ENCODE results near the gene ZNF423. TPM values are rescaled to one million over a fixed set of nuclear protein-coding genes. Genes with fewer than 3 reads are reported as not detected.

The ZNF423 gene
- total and polyA plus RNA-seq, 2 experiments from 2014 or later: 14.9 to 41.8 TPM

DNA sequence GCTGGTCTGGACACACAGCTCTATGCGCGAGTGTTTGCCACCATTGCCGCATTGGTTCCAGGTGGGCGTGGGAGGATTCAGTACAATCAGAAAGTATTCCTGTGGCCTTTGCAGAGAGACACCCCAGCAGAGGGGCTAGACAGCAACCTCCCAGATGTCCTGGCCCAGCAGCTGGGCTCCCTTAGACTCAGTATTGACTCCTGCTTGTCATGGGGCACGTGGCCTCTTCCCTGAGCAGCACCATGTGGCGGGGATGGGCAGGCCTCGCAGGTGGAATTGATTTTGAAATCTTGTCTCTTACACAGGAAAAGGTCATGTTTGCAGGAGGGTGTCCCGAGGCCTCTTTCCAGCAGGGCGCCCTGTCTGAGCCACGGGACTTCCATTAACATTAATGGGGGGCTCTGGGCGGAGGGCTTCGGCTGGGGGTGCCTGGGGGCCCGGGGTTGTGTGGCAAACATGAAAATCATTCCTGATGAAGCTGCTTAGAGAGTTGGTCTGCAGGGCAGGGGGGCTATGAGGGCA, 385.9 kb downstream of the ZNF423 start (continued):
- TF ChIP-seq ETS1 (IDR thresholded peaks at IDR 0.05) (no peak), JUNB (IDR thresholded peaks at IDR 0.05; ENCODE audit: unreplicated experiment) (no peak), EZH2phosphoT487 (IDR thresholded peaks at IDR 0.05; ENCODE audit: unreplicated experiment) (no peak), ZNF114 (CRISPR knock-in tag; IDR thresholded peaks at IDR 0.05) (no peak), NANOG (IDR thresholded peaks at IDR 0.05; ENCODE audit: borderline replicate concordance) (no peak), REST (IDR thresholded peaks at IDR 0.05; ENCODE audit: unreplicated experiment) (no peak), CTCF (conservative IDR thresholded peaks at IDR 0.05; ENCODE audit: low read depth in 2 of 2) (no peak), ZNF331 (CRISPR knock-in tag; IDR thresholded peaks at IDR 0.05; ENCODE audit: low read depth) (no peak), POLR2AphosphoS5 (IDR thresholded peaks at IDR 0.05; ENCODE audit: low read depth) (no peak)

- DNase-seq (ENCODE audit: low spot score): no peak
- 0 out of 2 replicates have a peak, but pooled peaks cover 6% of the 10 kb centered on the region for H3K4me1 ChIP-seq (ENCODE audit: insufficient read depth)
- no peak overlapping the region for H3K4me2 ChIP-seq
- Mint-ChIP-seq H3K9me3 (no peaks in the 10 kb centered on the region), H3K27ac (no peak overlapping the region), H3K27me3 (ENCODE audit: insufficient read depth, low read depth, poor library complexity) (peaks cover 16% of the 10 kb centered on the region), H3K36me3 (ENCODE audit: low read depth) (no peaks in the 10 kb centered on the region), H3K4me3 (no peak overlapping the region), H3K4me1 (peaks cover 14% of the 10 kb centered on the region)
- ATAC-seq: no peak
- no peak overlapping the region for H3K27ac ChIP-seq (ENCODE audit: low read depth)
- no peak overlapping the region for H2AFZ ChIP-seq
- H3K79me2 ChIP-seq (replicated peaks; ENCODE audit: insufficient read depth): no peaks in the 10 kb centered on the region
- H4K20me1 ChIP-seq (replicated peaks; ENCODE audit: insufficient read depth): no peaks in the 10 kb centered on the region
- H3K27me3 ChIP-seq (ENCODE audit: insufficient read depth): peaks cover 7% of the 10 kb centered on the region
- H3K9me2 ChIP-seq (ENCODE audit: insufficient read depth): 0 out of 2 replicates have a peak, but pooled peaks cover 4% of the 10 kb centered on the region
- H3F3A ChIP-seq (replicated peaks; ENCODE audit: low read depth): no peaks in the 10 kb centered on the region
- H3K36me3 ChIP-seq (ENCODE audit: insufficient read depth): no peaks in the 10 kb centered on the region
- no peak overlapping the region for H3K4me3 ChIP-seq
- no peak for TF ChIP-seq JUNB (IDR thresholded peaks at IDR 0.05; ENCODE audit: unreplicated experiment)
- TF ChIP-seq ZNF331 (CRISPR knock-in tag; IDR thresholded peaks at IDR 0.05; ENCODE audit: low read depth): no peak
- no peak for TF ChIP-seq NANOG (IDR thresholded peaks at IDR 0.05; ENCODE audit: borderline replicate concordance)
- no peak for TF ChIP-seq POLR2AphosphoS5 (IDR thresholded peaks at IDR 0.05; ENCODE audit: low read depth)
- TF ChIP-seq ZNF114 (CRISPR knock-in tag; IDR thresholded peaks at IDR 0.05): no peak
- no peak for TF ChIP-seq ZNF462 (CRISPR knock-in tag; IDR thresholded peaks at IDR 0.05)
These were observed 386.6 kb downstream of the ZNF423 start for GRCh38 chr16:49469311-49469670.
